Adrenal gland (tissue), 12 donors: Measurements from ENCODE around the gene POLD3. TPM values are rescaled to one million over a fixed set of nuclear protein-coding genes. Genes with fewer than 3 reads are reported as not detected.

Experiments
- DNase-seq, 7 donors: peaks; one replicate each; pipeline ENCODE4 v3.0.0-alpha.2; 2019 to 2020
- H3K27ac ChIP-seq, 5 donors: fragments of 200-600 bp; sonication (generic) in 4 of 5; 1 replicate in 3 of 5; 2 replicates in 2 of 5; pipeline versions ENCODE4 v1.5.1 to v1.8.0; 2016 to 2020; ENCODE audit warnings: mild to moderate bottlenecking in 1 of 5
- H3K27me3 ChIP-seq: fragments of 200-600 bp; 2 replicates; pipeline ENCODE4 v1.8.0; 2021
- H3K36me3 ChIP-seq, 2 donors: fragments of 200-600 bp; replicated peaks in 1 of 2; 1 replicate in 1 of 2; 2 replicates in 1 of 2; pipeline versions ENCODE4 v1.5.1 to v1.8.0; 2018 to 2022
- H3K4me1 ChIP-seq, 2 donors: fragments of 200-600 bp; replicated peaks in 1 of 2; 1 replicate in 1 of 2; 2 replicates in 1 of 2; pipeline versions ENCODE4 v1.5.1 to v1.8.0; 2018 to 2021
- H3K4me3 ChIP-seq, 4 donors: fragments of 200-600 bp; sonication (generic) in 3 of 4; one replicate each; pipeline ENCODE4 v1.5.1; 2016 to 2018
- H3K9me3 ChIP-seq, 3 donors: fragments of 200-600 bp; sonication (generic) in 1 of 3; replicated peaks in 1 of 3; 1 replicate in 2 of 3; 2 replicates in 1 of 3; pipeline versions ENCODE4 v1.5.1 to v1.8.0; 2016 to 2021
- POLR2A ChIP-seq, 2 donors: fragments of 450-650 bp; IDR thresholded peaks; one replicate each; pipeline ENCODE4 v1.6.1; 2017; ENCODE audit warnings: antibody characterized with exemption in 2 of 2, mild to moderate bottlenecking in 2 of 2, moderate library complexity in 1 of 2
- WGBS, 4 donors: extraction: QIAGEN DNeasy Blood & Tissue Kit in 2 of 4; methylation state at CpG; one replicate each; pipeline versions ENCODE4 v1.1.5 to v1.1.7; 2013 to 2017; 5-methylcytosine and 5-hydroxymethylcytosine counted together
- intact Hi-C, 2 donors: fragments of 100-400 bp; cut with DNase I; formaldehyde crosslinking; loops; one replicate each; pipeline versions ENCODE4 v1.14.1 to v1.15.0; 2022 to 2023
- polyA plus RNA-seq, 3 donors: library from polyadenylated mRNA; stranded (reverse); fragments of 200-250 nt in 2 of 3; fragments of 350-450 nt in 1 of 3; fragmentation: Illumina TruSeq in 1 of 3; extraction: RNeasy Lipid Tissue Mini Kit (QIAGEN cat#74804) in 1 of 3; gene quantifications; one replicate each; pipeline ENCODE4 v1.2.3, GENCODE V29; 2013 to 2014
- total RNA-seq, 9 donors: library from RNA; depleted of rRNA in 4 of 9; stranded (reverse); fragments of >200 nt in 4 of 9; fragments of 120-200 nt in 1 of 9; fragmentation: NEBNext Ultra II Directional in 1 of 9; extraction: Animal tissue kit (Norgen Biotek cat#: 25700) in 1 of 9; gene quantifications; one replicate each; pipeline versions ENCODE4 v1.1.0 to v1.2.4, GENCODE V29; 2013 to 2023
- TF ChIP-seq, protein P1 (sequence below), 6 experiments: fragments of 450-650 bp in 4 of 6; fragments of 200-600 bp in 2 of 6; sonication (generic) in 1 of 6; IDR thresholded peaks; 1 replicate in 5 of 6; 2 replicates in 1 of 6; pipeline versions ENCODE4 v1.5.1 to v1.8.0; 2016 to 2021; ENCODE audit warnings: antibody characterized with exemption in 6 of 6, mild to moderate bottlenecking in 2 of 6, moderate library complexity in 1 of 6
- donor health status: healthy with polysubstance abuse.
- donor health status: Bipolar disorder and iron deficiency.
- donor health status: DM: yes; HTN: yes; CAD: no.
- donor health status: DM: no; HTN: no; CAD: no.
- donor health status: DM: no; HTN: no; CAD: no.
- donor health status: DM: yes; HTN: yes; CAD: no.

The POLD3 gene
- total and polyA plus RNA-seq, 12 donors, result 3.5 to 14.5 (median 9.7) TPM

DNA sequence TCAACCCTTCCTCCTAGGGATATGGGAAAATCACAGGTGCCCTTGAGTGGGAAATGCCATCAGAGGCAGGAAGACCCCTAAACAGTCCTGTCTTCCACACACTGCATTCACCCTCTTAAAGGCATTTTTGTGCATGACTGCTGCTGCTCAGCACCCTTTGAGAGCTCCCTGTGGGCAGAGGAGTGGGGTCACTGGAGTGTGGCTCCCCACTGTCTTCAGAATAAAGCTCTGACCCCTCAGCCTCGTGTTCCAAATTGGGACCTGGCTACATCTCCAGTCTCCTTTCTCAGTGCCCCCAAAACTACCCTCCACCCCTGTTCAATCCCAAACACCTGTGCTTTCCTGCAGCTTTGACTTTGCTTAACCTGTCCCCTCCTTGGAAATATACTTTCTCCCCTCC, 92.3 kb downstream of the POLD3 start:
- Histone ChIP-seq H3K36me3 (no peaks in the 10 kb centered on the region), H3K27me3 (no peaks in the 10 kb centered on the region), H3K4me1 (peaks cover 0 to 6% of the 10 kb centered on the region in 2 donors), H3K27ac (no peak overlapping the region), H3K9me3 (no peaks in the 10 kb centered on the region), H3K4me3 (no peak overlapping the region)
- TF ChIP-seq, protein P1, sequence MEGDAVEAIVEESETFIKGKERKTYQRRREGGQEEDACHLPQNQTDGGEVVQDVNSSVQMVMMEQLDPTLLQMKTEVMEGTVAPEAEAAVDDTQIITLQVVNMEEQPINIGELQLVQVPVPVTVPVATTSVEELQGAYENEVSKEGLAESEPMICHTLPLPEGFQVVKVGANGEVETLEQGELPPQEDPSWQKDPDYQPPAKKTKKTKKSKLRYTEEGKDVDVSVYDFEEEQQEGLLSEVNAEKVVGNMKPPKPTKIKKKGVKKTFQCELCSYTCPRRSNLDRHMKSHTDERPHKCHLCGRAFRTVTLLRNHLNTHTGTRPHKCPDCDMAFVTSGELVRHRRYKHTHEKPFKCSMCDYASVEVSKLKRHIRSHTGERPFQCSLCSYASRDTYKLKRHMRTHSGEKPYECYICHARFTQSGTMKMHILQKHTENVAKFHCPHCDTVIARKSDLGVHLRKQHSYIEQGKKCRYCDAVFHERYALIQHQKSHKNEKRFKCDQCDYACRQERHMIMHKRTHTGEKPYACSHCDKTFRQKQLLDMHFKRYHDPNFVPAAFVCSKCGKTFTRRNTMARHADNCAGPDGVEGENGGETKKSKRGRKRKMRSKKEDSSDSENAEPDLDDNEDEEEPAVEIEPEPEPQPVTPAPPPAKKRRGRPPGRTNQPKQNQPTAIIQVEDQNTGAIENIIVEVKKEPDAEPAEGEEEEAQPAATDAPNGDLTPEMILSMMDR (IDR thresholded peaks at IDR 0.05), result no peak
- no peak for TF ChIP-seq POLR2A (IDR thresholded peaks at IDR 0.05)
- 76 to 97% (median 87%) methylated on average over 1 of the region's 1 CpG for WGBS, 4 donors
- no peak for DNase-seq
- intact Hi-C loops, result no loop called here

DNA sequence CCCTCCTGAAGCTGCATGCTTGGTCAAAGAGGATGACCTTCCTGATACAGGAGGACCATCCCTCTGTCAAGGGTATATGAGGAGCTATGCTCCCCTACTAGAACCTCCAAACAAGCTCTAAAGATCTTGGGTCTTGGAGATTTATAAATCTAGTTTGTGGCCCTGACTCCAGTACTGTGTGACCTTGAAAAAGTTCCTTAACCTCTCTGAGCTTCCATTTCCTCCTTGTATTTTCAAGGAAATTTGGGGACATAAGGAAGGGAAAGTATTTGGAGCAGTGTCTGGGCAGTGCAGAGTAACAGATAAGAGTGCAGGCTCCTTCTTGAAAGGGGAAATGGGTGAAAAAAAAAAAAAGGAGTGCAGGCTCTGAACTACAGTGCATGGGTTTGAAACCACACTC, 93.0 kb downstream of the POLD3 start:
- Histone ChIP-seq H3K9me3 (no peaks in the 10 kb centered on the region), H3K27me3 (no peaks in the 10 kb centered on the region), H3K4me3 (no peak overlapping the region), H3K4me1 (peaks cover 0 to 6% of the 10 kb centered on the region in 2 donors), H3K27ac (peak overlapping the region in 1 of 5 donors; percentile 15), H3K36me3 (no peaks in the 10 kb centered on the region)
- intact Hi-C loops, result no loop called here
- no peak for TF ChIP-seq POLR2A (IDR thresholded peaks at IDR 0.05)
- TF ChIP-seq, protein P1 (IDR thresholded peaks at IDR 0.05), result no peak
- no peak for DNase-seq

DNA sequence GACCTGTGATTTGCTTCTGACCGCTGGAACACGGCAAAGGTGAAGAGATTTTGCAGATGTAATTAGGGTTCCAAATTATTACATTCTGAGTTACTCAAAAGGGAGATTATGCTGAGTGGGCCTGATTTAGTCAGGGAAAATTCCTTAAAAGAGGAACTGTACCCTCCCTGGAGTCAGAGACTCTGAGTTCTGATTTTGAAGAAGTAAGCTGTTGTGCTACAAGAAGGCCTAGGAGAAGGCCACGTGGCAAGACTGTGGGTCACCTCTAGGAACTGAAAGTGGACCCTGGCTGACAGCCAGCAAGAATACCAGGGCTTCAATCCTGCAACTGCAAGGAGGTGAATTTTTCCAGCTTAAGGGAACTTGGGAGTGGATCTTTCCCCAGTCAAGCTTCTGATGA, 93.5 kb downstream of the POLD3 start:
- H3K4me3 ChIP-seq, result no peak overlapping the region
- TF ChIP-seq POLR2A (IDR thresholded peaks at IDR 0.05), result no peak
- TF ChIP-seq, protein P1 (IDR thresholded peaks at IDR 0.05), result no peak
- H3K36me3 ChIP-seq, result no peaks in the 10 kb centered on the region
- WGBS, 4 donors, result 82 to 93% (median 89%) methylated on average over 3 of the region's 3 CpGs
- DNase-seq, result peak in 6 of 7 donors; percentile 39 to 72 (median 47)
- H3K4me1 ChIP-seq, result peaks cover 0 to 6% of the 10 kb centered on the region in 2 donors
- H3K27me3 ChIP-seq, result no peaks in the 10 kb centered on the region
- no peaks in the 10 kb centered on the region for H3K9me3 ChIP-seq
- intact Hi-C loops, result no loop called here
- peak overlapping the region in 1 of 5 donors; percentile 15 for H3K27ac ChIP-seq

DNA sequence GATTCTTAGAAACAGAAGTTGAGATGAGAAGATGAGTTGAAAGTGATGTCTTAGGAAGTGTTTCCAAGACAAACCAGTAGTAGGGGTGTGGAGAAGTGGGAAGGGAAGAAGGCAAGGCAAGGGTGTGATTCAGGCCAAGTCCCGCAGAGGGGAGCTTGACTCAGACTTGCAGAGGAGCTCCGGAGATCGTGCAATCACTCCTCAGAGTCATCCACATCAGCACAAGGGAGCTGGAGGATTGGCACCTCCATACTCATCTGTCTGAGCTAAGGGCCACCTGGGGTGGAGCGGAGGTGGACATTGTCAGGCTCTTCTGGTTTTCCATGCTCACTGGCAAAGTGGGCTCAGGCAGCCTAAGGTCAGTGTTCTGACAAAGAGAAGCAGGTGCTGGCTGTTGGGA, 94.4 kb downstream of the POLD3 start:
- Histone ChIP-seq H3K36me3 (no peaks in the 10 kb centered on the region), H3K27me3 (no peaks in the 10 kb centered on the region), H3K4me1 (peaks cover 0 to 6% of the 10 kb centered on the region in 2 donors), H3K4me3 (no peak overlapping the region), H3K27ac (no peak overlapping the region), H3K9me3 (no peaks in the 10 kb centered on the region)
- intact Hi-C loops, result no loop called here
- no peak for DNase-seq
- no peak for TF ChIP-seq POLR2A (IDR thresholded peaks at IDR 0.05)
- TF ChIP-seq, protein P1 (IDR thresholded peaks at IDR 0.05), result no peak
- 69 to 92% (median 85%) methylated on average over 4 of the region's 4 CpGs for WGBS, 4 donors
